Neural progenitor cell (in vitro differentiated cells): Measurements from ENCODE around the gene UPK2.

Source experiments
- CTCF ChIP-seq: fragments of 200-600 bp; sonication (generic); IDR thresholded peaks from 2 replicates; pipeline ENCODE4 v1.5.1; 2017; ENCODE audit warnings: antibody characterized with exemption, mild to moderate bottlenecking
- EZH2 ChIP-seq: fragments of 200-600 bp; sonication (generic); IDR thresholded peaks from 2 replicates; pipeline ENCODE4 v1.6.1; 2017; ENCODE audit warnings: antibody characterized with exemption, mild to moderate bottlenecking, moderate library complexity
- EZH2phosphoT487 ChIP-seq: fragments of 200-600 bp; sonication (generic); IDR thresholded peaks from 2 replicates; pipeline ENCODE4 v1.6.1; 2017; ENCODE audit warnings: antibody characterized with exemption

- TF ChIP-seq CTCF (no peak), EZH2 (no peak), EZH2phosphoT487 (no peak)
Observed at GRCh38 chr11:118914178-118914918, 41.8 kb upstream of the UPK2 start.
